KBM-7 (cell line): Measurements from ENCODE around the gene VAV2.
"Not testable (repeated sequence)": the region's sequence is repeated elsewhere in the genome, so short reads cannot be mapped to it uniquely, and the experiment has no call there.

Source experiments
- DNase-seq: peaks from one replicate; pipeline ENCODE4 v3.0.0-alpha.2; 2015
- in situ Hi-C: fragments of 300-500 bp; cut with MboI; formaldehyde crosslinking; loops from 2 replicates; pipeline ENCODE4 v1.14.3; 2020; ENCODE audit warnings: low sequenced_read_pairs, low pct_unique_long_range_greater_than_20kb, mixed read lengths

The VAV2 gene

DNA sequence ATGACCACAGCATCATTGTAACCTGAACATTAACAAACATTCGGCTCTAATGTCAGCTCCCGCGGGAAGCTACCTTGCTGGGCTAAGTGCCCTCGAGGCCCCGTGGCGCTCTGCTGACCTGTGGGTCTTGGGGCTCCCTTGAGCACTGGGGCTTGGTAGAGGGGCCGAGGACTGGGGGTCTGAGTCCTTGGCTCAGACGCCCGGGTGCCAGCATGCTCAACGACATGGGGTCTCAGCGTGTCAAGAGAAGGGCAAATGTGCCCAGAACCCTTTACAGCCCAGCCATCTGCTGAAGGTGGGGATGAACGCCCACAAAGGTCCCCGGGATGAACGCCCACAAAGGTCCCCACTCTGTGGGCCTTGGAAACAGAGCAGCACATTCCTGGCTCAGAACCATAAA lies 214.3 kb downstream of the VAV2 start:
- in situ Hi-C loops: loop anchor here (10.0 kb wide), 1 partner anchor 217 kb away; the partner anchor contains the start of gene VAV2
- DNase-seq: no peak

DNA sequence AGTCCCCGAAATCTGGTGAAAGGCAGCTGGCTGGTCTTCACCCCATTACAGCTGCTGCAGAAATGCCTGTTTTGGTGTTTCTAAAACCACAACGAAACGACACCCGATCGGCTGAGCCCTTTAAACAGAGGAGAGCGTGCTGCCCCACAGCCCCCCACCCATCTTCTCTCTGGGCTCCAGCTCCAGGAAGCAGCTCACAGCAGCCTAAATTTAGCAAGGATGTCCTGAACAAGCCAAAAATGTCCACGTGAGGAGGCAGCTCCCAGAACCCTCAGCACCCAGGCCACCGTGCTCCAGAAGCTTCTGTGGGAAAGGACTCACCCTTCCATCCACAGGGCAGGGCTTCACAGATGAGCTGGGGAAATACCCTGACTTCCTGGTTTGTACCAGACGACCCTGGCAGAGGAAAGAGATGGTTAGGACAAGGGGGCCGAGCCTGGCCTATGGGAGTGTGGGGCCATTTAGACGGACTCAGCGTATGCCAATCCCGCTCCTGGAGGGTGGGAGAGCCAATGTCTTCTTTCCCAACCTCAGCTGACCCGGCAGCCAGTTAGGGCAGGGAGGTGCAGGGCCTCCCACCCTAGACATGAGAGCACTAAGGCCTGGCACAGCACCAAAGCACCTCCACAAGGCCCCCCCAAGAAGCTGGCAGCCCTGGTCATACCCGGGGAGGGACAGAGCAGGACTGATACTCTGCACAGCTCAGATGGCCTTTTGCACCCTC lies 214.9 kb downstream of the VAV2 start:
- in situ Hi-C loops: loop anchor here (10.0 kb wide), 1 partner anchor 218 kb away; the partner anchor contains the start of gene VAV2
- DNase-seq: no peak

DNA sequence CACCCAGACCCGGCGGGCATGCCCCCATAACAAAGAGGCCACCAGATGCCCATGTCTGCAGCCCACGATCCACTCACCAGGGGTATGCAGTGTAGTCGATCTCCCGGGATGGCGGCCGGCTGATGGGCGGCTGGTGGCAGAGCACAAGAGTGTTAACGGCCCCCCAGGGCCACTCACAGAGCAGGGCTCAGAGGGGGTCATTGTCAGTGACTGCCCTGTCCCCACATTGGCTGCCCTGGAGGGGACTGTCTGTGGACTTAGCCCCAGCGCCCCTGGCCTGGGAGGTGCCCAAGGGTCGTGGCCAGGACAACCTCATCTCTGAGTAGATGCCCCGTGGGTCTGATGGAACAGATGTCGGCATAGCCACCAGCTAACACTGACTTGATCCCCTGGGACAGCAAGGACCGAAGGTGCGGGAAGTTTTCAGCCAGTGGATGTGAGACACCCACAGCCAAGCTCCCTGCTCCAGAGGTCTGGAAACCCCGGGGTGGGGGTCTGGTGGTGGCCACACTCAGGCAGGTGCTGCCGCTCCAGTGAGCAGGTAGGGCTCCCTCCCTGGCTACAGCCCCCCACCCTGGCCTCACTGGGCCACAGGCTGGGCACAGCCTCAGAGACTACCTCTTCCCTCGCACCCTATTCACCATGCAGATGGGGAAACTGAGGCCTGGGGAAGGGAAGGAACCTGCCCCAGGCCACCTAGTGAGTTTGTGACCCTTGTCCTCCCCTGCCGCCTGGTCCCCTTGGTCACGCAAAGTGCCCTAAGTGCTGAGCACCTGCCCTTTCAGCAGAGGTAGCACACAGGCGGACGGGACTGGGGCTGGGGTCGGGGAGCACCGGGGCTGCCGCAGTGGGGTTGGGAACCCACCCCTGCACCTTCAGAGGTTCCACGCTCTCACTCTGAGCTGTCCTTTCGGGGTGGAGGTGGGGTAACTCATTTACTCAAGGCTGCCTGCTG lies 215.9 kb downstream of the VAV2 start:
- in situ Hi-C loops: loop anchor here (10.0 kb wide), 1 partner anchor 219 kb away; the partner anchor contains the start of gene VAV2
- DNase-seq: no peak

DNA sequence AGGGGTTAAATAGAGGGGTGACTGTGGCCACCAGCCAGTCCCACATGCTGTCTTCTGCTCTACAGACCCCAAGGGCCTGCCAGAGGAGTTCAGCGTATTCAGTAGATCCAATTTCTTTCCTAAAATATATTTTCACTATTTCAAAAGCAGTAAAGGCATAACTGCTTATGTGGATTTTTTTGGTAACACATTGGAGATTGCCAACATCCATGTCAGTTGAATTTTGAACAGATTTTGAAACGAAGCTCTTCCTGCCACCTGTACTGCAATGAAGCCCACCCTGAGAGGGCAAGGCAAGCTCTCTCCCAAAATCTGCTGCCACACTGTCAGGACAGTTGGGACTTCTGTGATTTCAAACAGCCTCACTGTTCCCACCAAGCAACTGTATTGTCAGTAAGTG lies 216.8 kb downstream of the VAV2 start:
- in situ Hi-C loops: loop anchor here (10.0 kb wide), 1 partner anchor 220 kb away; the partner anchor contains the start of gene VAV2
- DNase-seq: no peak

DNA sequence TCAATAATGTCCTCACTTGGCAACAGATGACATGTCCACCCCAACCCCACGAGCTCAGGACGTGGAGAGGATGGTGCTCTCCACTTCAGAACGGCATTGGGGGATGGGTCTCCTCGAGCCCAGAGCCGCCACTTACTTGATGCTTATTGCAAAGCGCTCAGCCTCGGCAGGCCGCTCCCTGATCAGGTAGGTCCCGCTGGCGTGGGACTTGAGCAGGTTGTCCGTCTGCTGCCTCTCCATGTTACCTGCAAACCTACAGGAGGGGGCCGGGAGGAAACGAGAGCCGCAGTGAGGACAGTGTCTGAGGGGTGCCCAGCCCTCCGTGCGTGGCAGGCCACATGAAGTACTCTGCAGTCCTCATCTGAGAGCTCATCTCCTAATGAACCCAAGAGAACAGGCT lies 217.3 kb downstream of the VAV2 start:
- in situ Hi-C loops: loop anchor here (10.0 kb wide), 1 partner anchor 220 kb away; the partner anchor contains the start of gene VAV2

DNA sequence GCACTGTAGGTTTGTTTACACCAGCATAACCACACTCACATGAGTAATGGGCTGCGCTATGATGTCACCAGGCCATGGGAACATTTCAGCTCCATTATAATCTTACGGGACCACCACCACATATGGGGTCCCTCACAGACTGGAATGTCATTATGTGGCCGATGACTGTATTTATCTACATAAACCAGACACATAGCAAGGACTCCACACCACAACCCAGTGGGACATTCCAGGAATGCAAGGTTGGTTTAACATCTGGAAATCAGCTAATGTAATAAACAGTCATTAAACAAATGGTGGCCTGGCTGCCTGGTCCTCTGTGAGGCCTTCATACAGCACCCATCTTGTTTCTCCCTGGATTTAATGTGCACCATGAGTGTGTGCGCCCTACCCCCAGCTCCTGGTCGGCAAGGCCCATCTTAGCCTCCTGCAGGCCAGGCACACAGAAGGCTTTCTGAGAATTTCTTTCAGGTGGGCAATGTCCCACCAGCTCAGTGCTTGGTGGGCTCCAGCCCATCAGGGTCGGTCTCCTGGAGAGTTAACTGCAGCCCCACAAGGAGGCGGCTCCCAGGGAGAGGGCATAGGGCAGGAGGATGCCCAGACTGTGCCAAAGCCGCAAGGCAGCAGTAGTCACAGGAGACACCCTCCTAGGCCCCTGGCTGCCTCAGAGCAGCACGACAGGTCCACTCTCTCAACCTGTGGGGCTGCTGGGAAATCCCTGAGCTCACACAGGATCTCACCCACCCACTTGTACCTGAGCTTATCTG lies 218.1 kb downstream of the VAV2 start:
- in situ Hi-C loops: loop anchor here (10.0 kb wide), 1 partner anchor 221 kb away; the partner anchor contains the start of gene VAV2
- no peak for DNase-seq

More for the DNA sequence above, 217.3 kb downstream of the VAV2 start:
- DNase-seq: no peak

DNA sequence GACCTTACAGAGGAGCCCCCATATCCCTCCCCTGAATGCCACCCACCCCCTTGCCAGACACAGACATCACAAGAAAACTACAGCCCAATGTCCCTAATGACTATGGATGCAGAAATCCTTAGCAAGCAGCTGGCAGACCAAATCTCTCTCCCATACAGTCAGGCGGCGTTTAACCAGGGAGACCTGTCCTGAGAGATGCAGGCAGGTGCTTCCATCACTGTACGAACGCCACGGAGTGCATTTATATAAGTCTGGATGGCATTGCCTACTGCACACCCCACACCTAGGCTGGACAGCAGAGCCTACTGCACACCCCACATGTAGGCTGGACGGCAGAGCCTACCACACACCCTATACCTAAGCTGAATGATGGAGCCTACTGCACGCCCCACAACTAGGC lies 219.5 kb downstream of the VAV2 start:
- no peak for DNase-seq
- in situ Hi-C loops: loop anchor here (10.0 kb wide), 1 partner anchor 222 kb away; the partner anchor contains the start of gene VAV2

DNA sequence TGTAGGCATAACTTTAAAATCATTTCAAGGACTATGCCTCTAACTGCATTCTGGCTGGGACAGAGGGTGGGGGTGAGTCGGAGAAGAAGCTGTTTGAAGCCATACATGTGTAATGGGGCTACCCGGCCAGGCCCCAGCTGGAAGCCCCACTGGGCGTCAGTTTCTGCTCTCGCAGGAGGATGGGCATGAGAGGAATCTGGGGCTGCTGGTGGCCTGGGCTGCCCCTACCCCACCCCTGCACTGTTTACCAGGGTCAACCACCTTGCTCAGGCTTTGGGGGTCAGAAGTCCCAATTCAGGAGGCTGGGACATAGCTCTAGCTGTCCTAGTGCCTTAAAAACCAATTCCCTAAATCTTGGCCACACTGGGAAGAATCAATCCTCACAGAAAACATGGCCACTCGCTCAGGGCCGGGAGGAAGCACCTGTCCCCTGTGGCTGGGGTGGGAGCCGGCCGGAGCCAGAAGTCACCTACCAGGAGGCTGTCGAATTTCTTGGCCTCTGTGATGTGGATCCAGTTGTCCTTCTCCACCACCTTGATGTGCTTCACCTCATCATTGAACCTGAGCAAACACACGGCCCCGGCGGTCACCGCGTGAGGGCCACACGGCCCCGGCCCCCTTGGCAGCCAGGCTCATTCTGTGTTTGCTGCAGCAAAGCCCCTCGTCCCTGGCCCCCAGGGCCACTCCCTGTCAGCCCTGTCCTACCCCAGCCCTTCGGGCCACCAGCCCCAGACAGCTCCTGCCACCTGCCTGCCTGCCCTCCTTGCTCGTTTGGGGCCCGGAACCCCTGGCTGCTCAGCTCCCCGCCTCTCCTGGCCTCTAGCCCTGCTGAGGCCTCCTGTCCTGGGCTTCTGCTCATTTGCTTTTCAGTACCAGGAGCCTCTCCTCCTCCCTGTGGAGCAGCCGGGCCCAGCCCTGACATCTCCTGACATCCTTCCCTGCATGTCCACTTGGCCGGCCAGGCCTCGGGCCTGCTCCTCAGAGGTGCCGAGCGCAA lies 220.3 kb downstream of the VAV2 start:
- DNase-seq: no peak
- in situ Hi-C loops: loop anchor here (10.0 kb wide), 1 partner anchor 223 kb away; the partner anchor contains the start of gene VAV2

DNA sequence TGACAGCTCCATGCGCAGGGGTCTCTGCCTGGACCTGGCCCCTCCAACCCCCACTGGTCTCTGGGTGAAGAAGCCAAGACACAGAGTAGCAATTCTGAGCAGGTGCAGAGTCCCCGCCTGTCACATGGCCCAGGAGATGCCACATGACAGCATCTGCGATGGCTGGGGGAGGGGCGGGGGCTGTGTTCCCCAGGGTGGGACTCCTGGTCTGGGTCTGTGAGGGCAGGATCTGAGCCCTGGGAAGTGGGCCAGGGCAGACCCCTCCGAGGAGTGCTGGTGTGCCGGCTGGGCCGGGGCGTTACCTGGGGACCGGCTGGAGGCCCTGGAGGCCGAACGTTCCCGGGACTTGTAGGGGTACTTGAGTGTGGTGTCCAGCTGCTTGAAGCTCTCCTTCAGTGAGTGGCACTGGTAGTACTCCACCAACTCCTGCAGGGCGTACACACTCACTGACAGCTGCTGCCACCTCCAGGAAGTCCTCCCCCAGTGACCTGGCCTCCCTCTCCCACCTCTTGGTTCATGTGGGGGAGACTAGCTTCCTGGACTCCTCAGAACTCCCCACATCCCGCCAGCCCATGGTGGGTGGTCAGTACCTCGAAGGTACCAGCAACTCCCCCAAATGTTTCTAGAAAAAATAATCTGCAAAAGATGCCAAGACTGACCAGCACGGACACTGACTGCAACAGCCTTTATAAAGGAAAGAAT lies 221.9 kb downstream of the VAV2 start:
- no peak for DNase-seq
- in situ Hi-C loops: loop anchor here (10.0 kb wide), 1 partner anchor 225 kb away; the partner anchor contains the start of gene VAV2

DNA sequence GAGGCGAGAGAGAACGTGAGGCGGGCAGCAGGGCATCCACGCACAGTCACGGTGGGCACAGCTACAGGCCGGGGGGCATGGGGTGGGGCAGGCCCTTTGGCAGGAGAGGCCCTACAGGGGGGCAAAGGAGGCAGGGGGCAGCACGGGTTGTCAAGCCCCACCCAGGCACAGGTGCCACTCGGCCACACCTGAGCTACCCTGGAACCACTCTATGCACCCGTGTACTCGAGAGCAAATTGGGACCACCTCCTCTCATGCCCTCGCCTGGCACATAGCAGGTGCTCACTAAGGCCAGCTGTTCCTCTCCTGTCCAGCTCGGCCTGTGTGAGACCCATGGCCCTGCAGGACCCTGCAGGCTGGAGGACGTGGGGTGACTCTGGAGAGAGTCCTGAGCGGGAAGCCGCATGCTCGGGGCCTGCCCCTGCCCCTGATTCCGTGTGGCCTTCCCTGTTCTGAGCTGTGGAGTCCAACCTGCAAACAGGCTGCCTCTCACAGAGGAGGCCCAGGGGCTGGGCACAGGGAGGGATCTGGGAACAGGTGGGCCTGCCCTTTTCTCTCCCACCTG lies 222.5 kb downstream of the VAV2 start:
- in situ Hi-C loops: loop anchor here (10.0 kb wide), 1 partner anchor 225 kb away; the partner anchor contains the start of gene VAV2
- DNase-seq: no peak

DNA sequence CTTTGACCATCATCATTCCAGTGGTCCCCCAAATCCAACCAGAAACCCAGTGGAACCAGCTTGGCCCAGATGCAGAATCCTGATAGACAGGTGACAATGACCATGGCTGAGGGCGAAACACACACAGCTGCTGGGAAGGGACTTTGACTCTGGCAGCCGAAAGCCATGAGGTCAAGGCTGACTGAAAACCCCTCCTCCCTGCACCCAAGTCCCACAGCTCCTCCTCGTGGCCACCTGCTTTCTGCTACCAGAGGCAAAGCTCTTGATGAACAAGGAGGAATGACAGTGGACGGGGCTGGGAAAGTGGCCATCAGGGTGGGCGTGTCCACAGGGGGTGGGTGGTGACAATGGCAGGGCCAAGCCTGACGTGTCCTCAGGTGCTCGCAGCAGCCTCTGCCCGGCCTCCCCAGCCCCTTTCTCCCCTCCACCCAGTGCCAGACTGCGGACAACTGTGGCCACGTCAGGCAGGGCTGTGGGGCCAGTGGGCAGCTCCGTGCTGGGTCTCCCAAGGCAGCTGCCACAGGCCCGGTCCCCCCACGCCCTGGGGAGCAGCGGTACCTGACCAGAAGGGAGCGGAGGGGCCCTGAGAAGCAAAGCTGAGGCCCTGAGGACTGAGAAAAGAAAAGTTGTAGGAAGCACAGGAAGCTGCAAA lies 223.1 kb downstream of the VAV2 start:
- in situ Hi-C loops: no loop called here
- no peak for DNase-seq

DNA sequence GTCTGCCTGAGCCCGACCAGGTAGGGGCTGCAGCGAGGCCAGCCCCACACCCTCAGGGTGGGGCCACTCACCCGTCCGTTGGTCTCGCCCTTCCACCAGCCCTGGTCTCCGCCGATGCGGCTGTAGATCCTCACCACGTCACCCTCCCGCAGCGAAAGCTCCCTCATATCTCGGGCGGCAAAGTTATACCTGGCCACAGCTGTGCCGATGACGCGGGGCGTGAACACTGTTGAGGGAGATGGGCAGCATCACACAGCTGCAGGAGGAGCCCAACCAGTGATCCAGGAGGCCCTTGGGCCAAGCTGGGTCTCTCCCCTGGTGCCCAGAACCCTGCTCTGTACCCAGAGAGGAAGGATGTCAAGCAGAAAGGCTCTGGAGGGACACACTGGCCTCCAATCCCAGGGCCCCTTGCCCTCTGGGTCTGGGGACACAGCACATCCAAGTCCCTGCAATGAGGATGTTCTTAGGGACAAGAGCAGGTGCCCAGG lies 223.7 kb downstream of the VAV2 start:
- no peak for DNase-seq
- in situ Hi-C loops: no loop called here

DNA sequence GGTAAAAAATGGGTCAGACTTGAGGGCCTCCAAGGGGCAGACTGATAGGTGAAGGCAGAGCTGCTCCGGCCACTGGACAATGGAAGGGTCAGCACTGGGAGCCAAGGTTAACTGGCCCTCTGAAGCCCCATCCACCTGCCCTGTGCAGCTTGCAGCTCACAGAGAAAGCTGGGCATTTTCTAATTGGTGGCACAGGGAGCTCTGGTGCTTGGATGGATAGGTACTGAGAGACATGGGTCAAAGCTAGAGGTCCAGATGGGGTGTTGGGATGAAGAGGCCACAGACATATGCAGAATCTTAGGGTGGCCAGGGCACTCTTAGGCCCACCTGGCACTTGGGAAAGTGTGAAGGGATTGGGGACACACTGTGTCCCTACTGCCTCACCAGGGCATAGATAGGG lies 224.5 kb downstream of the VAV2 start:
- in situ Hi-C loops: no loop called here

DNA sequence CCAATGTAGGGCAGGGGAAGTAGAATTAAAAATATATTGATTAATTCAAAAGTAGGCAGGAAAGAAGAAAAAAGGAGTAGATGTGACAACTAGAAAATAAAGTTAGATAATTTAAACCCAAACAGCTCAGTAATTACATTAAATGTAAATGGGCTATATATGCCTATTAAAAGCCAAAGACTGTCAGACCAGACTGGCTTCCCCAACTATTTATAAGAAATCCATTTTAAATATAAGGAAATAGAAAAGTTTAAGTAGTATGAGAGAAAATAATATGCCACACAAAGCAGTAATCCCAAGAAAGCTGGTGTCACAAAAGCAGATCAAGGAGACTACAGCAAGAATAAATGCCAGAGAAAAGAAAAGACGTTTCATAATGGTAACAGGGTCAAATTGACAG lies 225.1 kb downstream of the VAV2 start:
- no peak for DNase-seq
- in situ Hi-C loops: no loop called here

More for the DNA sequence above, 224.5 kb downstream of the VAV2 start:
- no peak for DNase-seq

DNA sequence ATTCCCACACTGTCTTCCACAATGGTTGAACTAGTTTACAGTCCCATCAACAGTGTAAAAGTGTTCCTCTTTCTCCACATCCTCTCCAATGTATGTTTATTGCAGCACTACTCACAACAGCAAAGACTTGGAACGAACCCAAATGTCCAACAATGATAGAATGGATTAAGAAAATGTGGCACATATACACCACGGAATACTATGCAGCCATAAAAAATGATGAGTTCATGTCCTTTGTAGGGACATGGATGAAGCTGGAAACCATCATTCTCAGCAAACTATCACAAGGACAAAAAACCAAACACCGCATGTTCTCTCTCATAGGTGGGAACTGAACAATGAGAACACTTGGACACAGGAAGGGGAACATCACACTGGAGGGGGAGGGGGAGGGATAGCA lies 225.9 kb downstream of the VAV2 start:
- in situ Hi-C loops, DNase-seq: not testable (repeated sequence)
